Mesodermal cell (in vitro differentiated cells): ENCODE results near the gene FAM222A.

ENCODE experiments used
- H3K27ac ChIP-seq: 2 replicates; pipeline ENCODE4 v1.7.0; 2013; ENCODE audit warnings: mild to moderate bottlenecking, low read depth, low read length, moderate library complexity; ENCODE audit not compliant: severe bottlenecking
- H3K36me3 ChIP-seq: 2 replicates; pipeline ENCODE4 v1.7.1; 2013; ENCODE audit warnings: mild to moderate bottlenecking, low read length, moderate library complexity; ENCODE audit not compliant: control insufficient read depth, insufficient read depth
- H3K4me1 ChIP-seq: one replicate; pipeline ENCODE4 v1.7.1; 2013; ENCODE audit warnings: mild to moderate bottlenecking, low read length; ENCODE audit not compliant: insufficient read depth, control insufficient read depth, poor library complexity, severe bottlenecking
- H3K4me3 ChIP-seq: 2 replicates; pipeline ENCODE4 v1.7.0; 2013; ENCODE audit warnings: low read length, control low read depth, mild to moderate bottlenecking; ENCODE audit not compliant: insufficient read depth, poor library complexity, severe bottlenecking; ENCODE audit errors: extremely low read depth
- H3K9me3 ChIP-seq: 2 replicates; pipeline ENCODE4 v1.7.1; 2013; ENCODE audit warnings: mild to moderate bottlenecking, low read length, moderate library complexity; ENCODE audit not compliant: control insufficient read depth
- WGBS, 2 experiments: methylation state at CpG; one replicate each; pipeline ENCODE4 v1.1.5; 2013; ENCODE audit warnings: missing lambda C conversion rate in 2 of 2; ENCODE audit not compliant: insufficient coverage in 2 of 2; 5-methylcytosine and 5-hydroxymethylcytosine counted together

Gene FAM222A

GRCh38 chr12:109793826-109794501, 80.3 kb downstream of the FAM222A start:
- no peaks in the 10 kb centered on the region for H3K36me3 ChIP-seq
- no peaks in the 10 kb centered on the region for H3K9me3 ChIP-seq
- no peak overlapping the region for H3K4me3 ChIP-seq
- 91 to 95% methylated on average over 22 to 25 of the region's 26 CpGs for WGBS, 2 experiments
- H3K4me1 ChIP-seq = no peaks in the 10 kb centered on the region
- H3K27ac ChIP-seq = no peak overlapping the region

DNA sequence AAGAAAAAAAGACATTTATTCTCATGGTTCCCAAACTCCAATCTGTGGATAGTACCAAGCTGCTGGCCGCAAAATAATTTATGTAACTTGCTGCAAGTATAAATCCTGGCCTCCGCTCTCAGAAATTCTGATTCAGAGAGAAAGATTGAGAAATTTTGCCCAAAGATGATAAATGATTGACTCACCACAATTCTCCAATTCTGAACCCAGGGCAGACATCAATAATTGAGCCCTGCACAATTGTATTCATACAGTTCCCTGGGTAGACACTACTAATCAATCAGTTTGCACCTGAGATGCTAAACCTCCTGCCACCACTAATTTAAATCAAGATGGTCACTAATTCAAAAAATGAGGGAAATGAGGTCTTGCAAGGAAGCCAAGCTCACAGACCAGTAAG, 81.4 kb downstream of the FAM222A start:
- H3K9me3 ChIP-seq = no peaks in the 10 kb centered on the region
- 94 to 100% methylated on average over 2 of the region's 2 CpGs for WGBS, 2 experiments
- H3K4me3 ChIP-seq = no peak overlapping the region
- H3K27ac ChIP-seq = no peak overlapping the region
- H3K36me3 ChIP-seq = no peaks in the 10 kb centered on the region
- no peaks in the 10 kb centered on the region for H3K4me1 ChIP-seq

GRCh38 chr12:109796057-109796456, 82.4 kb downstream of the FAM222A start:
- Histone ChIP-seq H3K4me3 (no peak overlapping the region), H3K4me1 (no peaks in the 10 kb centered on the region), H3K27ac (no peak overlapping the region), H3K36me3 (no peaks in the 10 kb centered on the region), H3K9me3 (no peaks in the 10 kb centered on the region)
- 100% methylated on average over 1 of the region's 2 CpGs for WGBS, 2 experiments

DNA sequence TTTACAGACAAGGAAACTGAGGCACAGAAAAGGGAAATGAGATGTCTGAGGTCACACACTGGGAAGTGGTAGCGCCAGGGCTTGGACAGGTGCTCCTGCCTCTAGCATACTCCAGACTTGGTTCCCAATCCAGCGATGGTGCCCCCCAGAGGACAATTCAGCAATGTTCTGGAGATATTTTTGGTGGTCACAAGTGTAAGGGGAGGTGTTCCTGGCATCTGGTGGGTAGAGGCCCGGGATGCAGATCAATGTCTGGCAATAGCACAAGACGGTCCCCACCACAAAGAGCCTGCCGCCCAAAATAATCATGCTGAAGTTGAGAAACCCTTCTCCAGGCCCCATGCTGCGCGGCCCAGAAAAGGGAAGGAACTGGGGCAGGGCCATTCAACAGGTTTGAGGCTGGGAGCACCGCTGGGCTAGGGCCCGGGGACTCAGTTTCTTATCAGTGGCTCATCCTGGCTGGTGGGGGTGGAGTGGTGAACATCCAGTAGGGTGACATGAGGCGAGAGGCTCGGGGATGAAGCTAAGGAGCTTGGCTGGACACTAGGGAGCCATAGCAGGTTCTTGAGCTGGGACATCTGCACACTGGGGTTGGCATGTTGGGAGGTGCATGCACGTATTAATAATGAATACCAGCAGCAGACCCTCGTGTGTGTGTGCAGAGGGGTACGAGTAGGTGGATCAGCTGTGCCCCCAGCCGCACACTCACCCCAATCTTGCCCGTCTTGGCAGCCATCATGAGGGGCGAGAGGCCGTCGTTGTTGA, 84.5 kb downstream of the FAM222A start:
- Histone ChIP-seq H3K4me3 (no peak overlapping the region), H3K36me3 (no peaks in the 10 kb centered on the region), H3K9me3 (no peaks in the 10 kb centered on the region), H3K4me1 (no peaks in the 10 kb centered on the region), H3K27ac (no peak overlapping the region)
- WGBS, 2 experiments = 87 to 93% methylated on average over 11 to 19 of the region's 19 CpGs

GRCh38 chr12:109798691-109799090, 85.1 kb downstream of the FAM222A start:
- H3K4me3 ChIP-seq = no peak overlapping the region
- H3K27ac ChIP-seq = no peak overlapping the region
- no peaks in the 10 kb centered on the region for H3K4me1 ChIP-seq
- no peaks in the 10 kb centered on the region for H3K36me3 ChIP-seq
- 92 to 94% methylated on average over 11 to 20 of the region's 20 CpGs for WGBS, 2 experiments
- no peaks in the 10 kb centered on the region for H3K9me3 ChIP-seq

DNA sequence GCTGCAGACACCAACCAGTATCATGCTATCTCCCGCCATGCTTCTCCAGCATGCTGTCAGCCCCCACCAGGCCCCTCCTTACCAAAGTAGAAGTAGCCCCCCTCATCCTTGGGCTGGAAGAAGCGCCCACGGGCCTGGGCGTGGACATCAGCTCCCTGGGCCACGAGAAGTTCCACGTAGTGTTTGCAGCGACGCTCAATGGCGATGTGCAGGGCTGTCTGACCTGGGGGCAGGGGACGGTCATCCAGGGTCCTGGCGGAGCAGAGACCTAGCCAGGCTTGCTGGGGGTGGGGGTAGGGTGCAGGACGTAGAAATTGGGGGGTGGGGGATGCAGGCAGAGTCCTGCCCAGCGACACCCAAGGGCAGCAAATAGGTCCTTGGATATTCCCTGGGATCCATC, 86.9 kb downstream of the FAM222A start:
- Histone ChIP-seq H3K27ac (no peak overlapping the region), H3K4me3 (no peak overlapping the region), H3K36me3 (no peaks in the 10 kb centered on the region), H3K4me1 (no peaks in the 10 kb centered on the region), H3K9me3 (no peaks in the 10 kb centered on the region)
- 94 to 97% methylated on average over 6 to 13 of the region's 13 CpGs for WGBS, 2 experiments

GRCh38 chr12:109802828-109803227, 89.2 kb downstream of the FAM222A start:
- WGBS, 2 experiments = 93 to 97% methylated on average over 14 to 15 of the region's 15 CpGs
- Histone ChIP-seq H3K36me3 (no peaks in the 10 kb centered on the region), H3K4me1 (no peaks in the 10 kb centered on the region), H3K4me3 (no peak overlapping the region), H3K27ac (no peak overlapping the region), H3K9me3 (no peaks in the 10 kb centered on the region)

DNA sequence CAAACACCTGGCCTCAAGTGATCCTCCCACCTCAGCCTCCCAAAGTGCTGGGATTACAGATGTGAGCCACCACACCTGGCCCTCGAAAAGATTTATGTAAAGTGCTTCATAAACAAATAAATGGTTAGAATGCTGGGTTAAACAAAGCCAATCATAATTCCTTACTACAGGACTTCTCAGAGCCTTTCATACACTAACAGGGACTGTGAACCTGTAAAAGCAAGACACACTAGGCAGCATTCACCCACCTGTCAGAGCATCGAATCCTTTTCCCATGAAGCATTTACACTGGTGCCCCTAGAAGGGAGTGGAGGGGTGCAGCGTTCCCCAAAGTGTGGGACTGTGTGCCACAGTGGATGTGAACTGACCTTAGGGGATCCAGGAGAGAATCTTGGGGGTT, 90.1 kb downstream of the FAM222A start:
- no peaks in the 10 kb centered on the region for H3K36me3 ChIP-seq
- no peaks in the 10 kb centered on the region for H3K9me3 ChIP-seq
- no peak overlapping the region for H3K27ac ChIP-seq
- no peaks in the 10 kb centered on the region for H3K4me1 ChIP-seq
- WGBS, 2 experiments = no CpG with 5 or more reads among the region's 3 CpGs
- no peak overlapping the region for H3K4me3 ChIP-seq

DNA sequence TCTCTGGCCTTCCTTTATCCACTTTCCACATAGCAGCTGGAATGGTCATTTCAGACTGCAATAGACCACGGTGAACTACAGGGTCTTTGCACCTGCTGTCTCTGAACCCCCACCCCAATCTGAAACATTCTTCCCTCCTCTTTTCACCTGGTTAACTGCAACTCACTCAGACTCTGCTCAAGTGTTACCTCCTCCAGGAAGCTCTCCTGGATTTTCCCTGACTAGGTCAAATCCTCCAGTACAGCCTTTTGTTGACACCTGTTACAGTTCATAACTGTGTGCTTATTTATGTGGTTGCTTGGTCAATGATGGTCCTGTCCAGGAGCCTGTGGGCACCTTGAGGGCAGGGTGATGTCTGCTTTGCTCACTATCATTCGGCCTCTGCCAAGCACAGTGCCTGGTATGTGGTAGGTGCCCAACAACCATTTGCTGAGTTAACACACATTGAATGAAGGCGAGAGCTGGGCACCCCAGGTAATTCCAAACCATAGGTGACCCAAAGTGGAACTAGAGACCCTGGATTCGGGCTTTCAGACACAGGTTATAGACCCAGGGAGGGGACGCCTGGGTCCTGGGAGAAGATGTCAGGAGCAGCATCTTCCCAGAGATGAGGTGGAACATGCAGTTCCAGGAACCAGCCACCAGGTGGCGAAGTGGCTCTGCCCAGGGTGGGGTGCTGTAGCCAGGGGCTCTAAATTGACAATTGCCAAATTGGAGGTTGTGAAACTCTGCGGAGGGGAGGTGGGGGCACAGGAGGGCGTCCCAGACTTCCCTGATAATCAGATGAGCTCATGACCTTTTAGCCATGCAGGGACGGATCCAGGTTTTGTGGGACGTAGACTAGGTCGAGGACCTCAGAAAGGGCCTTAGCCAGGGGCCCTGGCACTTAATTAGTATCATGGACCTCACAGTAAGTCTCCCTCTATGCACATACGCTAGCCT, 91.5 kb downstream of the FAM222A start:
- no peak overlapping the region for H3K4me3 ChIP-seq
- H3K27ac ChIP-seq = no peak overlapping the region
- H3K36me3 ChIP-seq = no peaks in the 10 kb centered on the region
- no peaks in the 10 kb centered on the region for H3K9me3 ChIP-seq
- H3K4me1 ChIP-seq = no peaks in the 10 kb centered on the region
- 39 to 42% methylated on average over 10 to 11 of the region's 12 CpGs for WGBS, 2 experiments

- Histone ChIP-seq H3K4me3 (no peak overlapping the region), H3K36me3 (no peaks in the 10 kb centered on the region), H3K4me1 (no peaks in the 10 kb centered on the region), H3K9me3 (no peaks in the 10 kb centered on the region), H3K27ac (no peak overlapping the region)
- WGBS, 2 experiments = 95% methylated on average over 7 to 9 of the region's 12 CpGs
Measured at GRCh38 chr12:109807954-109808643, 94.5 kb downstream of the FAM222A start.
